GM23248 (cell line): Measurements from ENCODE around the gene FUCA2.

Experiments
- EZH2 ChIP-seq: fragments of 200-600 bp; sonication (generic); IDR thresholded peaks from 2 replicates; pipeline ENCODE4 v1.6.1; 2018; ENCODE audit warnings: antibody characterized with exemption, mild to moderate bottlenecking; ENCODE audit not compliant: insufficient read depth, poor library complexity, severe bottlenecking
- EZH2phosphoT487 ChIP-seq: fragments of 200-600 bp; sonication (generic); IDR thresholded peaks from 2 replicates; pipeline ENCODE4 v1.6.1; 2018; ENCODE audit warnings: antibody characterized with exemption, moderate library complexity, mild to moderate bottlenecking, low read depth; ENCODE audit not compliant: insufficient read depth

GRCh38 chr6:143510991-143511891 is at the start of gene FUCA2:
- TF ChIP-seq EZH2phosphoT487 (no peak), EZH2 (no peak)
